GM12872 (cell line): Measurements from ENCODE around the gene PSMG3.

ENCODE experiments used
- CTCF ChIP-seq: IDR thresholded peaks from 3 replicates; pipeline ENCODE4 v1.5.1; 2011; ENCODE audit warnings: low read depth, mild to moderate bottlenecking, low read length, moderate library complexity; ENCODE audit not compliant: insufficient read depth

Gene PSMG3

DNA sequence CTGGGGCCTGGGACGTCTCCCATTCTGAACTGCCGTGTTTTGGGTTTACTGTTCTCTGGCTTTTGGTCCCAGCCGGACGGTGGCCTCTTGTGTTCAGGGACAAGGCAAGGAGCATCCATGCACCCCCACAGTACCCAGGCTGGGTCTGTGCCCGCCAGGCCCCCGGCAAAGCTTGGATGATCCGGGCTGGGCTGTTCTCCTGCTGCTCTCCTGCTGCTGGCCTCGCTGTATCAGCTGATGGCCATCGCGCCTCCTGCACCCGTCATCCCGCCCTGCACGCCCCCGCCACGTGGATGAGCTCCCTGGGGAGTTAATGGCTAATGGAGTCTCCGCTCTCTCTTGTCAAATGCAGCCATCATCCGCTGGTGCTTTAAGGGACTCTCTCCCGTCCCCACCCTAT is 14.9 kb upstream of the PSMG3 start:
- TF ChIP-seq CTCF = no peak

GRCh38 chr7:1580422-1581030 is 10.7 kb upstream of the PSMG3 start:
- no peak for TF ChIP-seq CTCF

DNA sequence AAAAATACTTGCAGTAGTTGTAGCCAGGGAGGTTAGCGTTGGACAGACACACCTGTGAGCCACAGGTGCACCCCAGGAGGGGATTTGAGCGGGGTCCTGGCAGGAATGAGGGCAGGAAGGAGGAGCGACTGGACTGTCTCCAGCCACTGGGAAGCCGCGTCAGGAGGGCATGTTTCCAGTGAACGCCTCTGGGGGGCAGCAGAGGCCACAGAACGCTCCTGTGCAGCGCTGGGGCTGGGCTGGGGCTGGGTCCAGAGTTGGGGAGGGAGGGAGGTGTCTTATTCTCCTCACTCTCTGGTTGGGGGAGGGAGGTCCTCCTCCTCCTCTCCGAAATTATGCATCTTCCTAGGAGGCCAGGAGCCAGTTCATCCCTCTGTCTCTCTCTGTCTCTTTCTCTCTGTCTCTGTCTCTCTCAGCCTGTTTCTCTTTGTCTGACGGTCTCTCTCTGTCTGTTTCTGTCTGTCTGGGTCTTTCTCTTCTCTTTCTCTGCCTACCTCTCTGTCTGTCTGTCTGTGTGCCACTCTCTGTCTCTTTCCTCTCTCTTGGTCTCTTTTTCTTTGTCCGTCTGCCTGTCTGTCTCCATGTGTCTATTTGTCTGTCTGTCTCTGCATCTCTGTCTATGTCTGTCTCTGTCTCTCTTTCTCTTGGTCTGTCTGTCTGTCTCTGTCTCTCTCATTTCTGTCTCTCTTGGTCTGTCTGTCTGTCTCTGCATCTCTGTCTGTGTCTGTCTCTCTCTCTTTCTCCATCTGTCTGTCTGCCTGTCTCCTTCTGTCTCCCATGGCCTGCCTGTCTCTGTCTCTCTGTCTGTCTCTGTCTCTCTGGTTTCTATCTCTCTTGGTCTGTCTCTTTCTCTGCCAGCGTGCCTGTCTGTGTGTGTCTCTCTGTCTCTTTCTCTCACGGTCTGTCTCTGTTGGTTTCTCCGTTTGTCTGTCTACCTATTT is 9.9 kb upstream of the PSMG3 start:
- TF ChIP-seq CTCF = peak; percentile 89

DNA sequence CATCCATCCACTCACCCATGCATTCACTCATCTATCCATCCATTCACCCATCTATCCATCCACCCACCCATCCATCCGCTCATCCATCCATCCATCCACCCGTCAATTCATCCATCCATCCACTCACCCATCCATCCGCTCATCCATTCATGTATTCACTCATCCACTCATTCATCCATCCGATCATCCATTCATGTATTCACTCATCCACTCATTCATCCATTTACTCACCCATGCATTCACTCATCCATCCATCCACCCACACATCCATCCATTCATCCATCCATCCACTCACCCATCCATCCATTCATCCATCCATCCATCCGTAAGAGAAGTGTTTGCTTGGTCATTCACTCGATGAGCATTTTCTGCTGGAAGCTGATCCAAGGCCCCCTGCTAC is 8.7 kb upstream of the PSMG3 start:
- TF ChIP-seq CTCF = no peak

- TF ChIP-seq CTCF = no peak
Observed at GRCh38 chr7:1576521-1577253, 6.9 kb upstream of the PSMG3 start.

- no peak for TF ChIP-seq CTCF
Observed at GRCh38 chr7:1575809-1576208, 6.0 kb upstream of the PSMG3 start.

DNA sequence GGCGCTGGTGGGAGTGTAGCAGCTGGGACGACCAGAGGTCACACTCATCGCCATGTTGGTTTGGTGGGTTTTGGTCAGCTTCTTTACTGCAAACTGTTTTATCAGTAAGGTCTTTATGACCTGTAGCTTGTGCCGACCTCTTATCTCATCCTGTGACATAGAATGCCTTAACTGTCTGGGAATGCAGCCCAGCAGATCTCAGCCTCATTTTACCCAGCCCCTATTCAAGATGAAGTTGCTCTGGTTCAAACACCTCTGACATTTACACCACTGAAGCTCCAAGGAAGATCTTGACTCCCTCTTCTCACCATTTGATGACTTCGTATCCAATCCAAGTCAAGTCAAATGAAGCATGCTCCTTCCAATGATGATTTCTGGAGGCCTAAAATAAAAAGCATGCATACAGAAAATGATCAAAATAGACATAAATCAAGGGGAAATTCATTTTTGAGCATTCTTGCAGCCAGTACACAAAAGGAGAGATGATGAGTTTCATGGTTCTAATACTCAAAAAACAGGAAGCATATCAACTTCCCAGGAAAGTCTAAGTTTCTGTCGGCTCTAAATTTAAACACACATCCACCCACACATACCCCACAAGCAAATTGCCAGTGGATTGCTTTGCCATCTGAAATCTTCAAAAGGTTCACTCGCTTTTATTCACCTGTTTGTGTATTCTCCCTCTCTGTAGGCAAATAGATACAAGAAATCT is 2.4 kb upstream of the PSMG3 start:
- no peak for TF ChIP-seq CTCF
